Mesenteric fat pad (tissue), 1 donor: ENCODE results near the gene FASTK. TPM values are rescaled to one million over a fixed set of nuclear protein-coding genes. Genes with fewer than 3 reads are reported as not detected.

Source experiments
- DNase-seq: peaks from one replicate; pipeline ENCODE4 v3.0.0-alpha.2; 2020; ENCODE audit warnings: low spot score
- long read RNA-seq: library from polyadenylated mRNA; unstranded; transcript quantifications from one replicate; pipeline ENCODE4 v2.0.0, GENCODE V29; 2020
- total RNA-seq: library from RNA; stranded (reverse); fragmentation: NEBNext Ultra II Directional; extraction: Animal tissue kit (Norgen Biotek cat#: 25700); gene quantifications from one replicate; pipeline ENCODE4 v1.2.1, GENCODE V29; 2021
- donor health status: DM: yes; HTN: yes; CAD: no.

The FASTK gene, protein sequence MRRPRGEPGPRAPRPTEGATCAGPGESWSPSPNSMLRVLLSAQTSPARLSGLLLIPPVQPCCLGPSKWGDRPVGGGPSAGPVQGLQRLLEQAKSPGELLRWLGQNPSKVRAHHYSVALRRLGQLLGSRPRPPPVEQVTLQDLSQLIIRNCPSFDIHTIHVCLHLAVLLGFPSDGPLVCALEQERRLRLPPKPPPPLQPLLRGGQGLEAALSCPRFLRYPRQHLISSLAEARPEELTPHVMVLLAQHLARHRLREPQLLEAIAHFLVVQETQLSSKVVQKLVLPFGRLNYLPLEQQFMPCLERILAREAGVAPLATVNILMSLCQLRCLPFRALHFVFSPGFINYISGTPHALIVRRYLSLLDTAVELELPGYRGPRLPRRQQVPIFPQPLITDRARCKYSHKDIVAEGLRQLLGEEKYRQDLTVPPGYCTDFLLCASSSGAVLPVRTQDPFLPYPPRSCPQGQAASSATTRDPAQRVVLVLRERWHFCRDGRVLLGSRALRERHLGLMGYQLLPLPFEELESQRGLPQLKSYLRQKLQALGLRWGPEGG
- 59.3 TPM for total RNA-seq
- long read RNA-seq, transcript FASTK-201 (10 exons, 1,827 nt) = major isoform, 195 of 291 reads
- long read RNA-seq, transcript FASTK-212 (10 exons, 1,764 nt) = minor isoform, 14 of 291 reads
- long read RNA-seq, transcript FASTK-202 (9 exons, 1,402 nt) = minor isoform, 9 of 291 reads
- long read RNA-seq, transcript FASTK-213 (9 exons, 1,826 nt) = minor isoform, 15 of 291 reads
- long read RNA-seq, partial matches to known transcripts = 13 of 291 reads
- long read RNA-seq, other reads (novel, unspliced or antisense) = 45 of 291 reads

DNA sequence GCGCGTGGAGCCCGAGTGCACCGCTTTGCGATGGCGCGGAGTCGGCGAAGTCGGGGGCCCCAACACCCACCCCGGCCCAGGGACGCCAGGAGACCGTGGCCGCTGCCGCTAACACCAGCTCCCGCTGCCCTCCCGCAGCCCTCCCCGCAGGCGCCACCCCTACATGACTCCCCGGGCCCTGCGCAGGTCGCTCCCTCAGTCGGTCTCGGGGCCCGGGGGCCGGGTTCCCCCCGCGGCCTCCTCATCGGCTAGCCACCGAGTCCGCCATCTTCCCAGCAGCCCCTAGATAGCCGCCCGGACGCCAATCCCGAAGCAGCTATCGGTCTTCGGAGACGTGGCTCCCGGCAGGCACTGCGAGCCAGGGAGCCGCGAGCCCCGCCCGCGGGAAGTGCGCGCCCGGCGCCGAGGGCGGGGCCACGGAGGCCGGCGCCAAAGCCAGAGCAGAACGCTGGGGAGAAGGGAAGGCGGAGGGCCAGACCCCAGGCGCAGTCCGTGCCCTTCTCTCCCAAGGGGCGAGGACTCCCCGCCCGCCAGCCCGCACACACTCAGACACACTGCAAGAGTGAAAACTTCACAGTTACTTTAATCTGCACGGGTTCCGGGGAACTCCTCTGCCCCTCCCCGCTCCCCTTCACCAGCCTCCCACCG is at the start of gene FASTK:
Gene FASTK, minus strand, starts transcription at position 288 of the 648 bp plus-strand sequence. Its CDS starts 43 bp downstream, at position 245.
- peak; percentile 95 for DNase-seq

DNA sequence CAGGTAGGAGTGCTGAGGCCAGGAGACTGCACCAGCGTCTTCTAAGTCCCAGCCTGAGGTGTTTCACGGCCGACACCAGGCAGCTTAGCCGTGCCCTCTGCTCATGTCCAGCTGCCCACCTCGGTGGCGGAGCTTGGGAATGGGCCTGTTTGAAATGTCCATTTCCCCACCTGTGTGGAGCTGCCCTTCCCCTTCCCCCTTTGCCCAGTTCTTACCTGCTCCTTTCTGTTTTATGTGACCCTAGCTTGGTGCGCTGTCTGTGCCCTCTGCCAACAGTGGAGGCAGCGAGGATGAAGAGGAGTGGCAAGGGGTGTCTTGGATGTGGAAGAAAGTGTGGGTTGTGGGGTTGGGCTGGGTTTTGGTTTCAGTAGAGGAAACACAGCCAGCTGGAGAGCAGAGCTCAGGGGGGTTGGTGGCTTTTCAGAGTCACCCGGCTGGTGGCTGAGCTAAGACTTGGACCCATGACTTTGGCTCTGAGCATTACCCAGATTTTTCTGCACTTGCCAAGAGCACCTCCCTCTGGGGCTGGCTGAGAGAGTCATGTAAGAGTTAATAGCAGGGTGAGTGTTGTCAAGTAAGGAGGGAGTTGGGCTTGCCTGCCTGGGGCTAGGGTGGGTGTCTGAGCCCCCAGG is 49.5 kb upstream of the FASTK start:
- no peak for DNase-seq

DNA sequence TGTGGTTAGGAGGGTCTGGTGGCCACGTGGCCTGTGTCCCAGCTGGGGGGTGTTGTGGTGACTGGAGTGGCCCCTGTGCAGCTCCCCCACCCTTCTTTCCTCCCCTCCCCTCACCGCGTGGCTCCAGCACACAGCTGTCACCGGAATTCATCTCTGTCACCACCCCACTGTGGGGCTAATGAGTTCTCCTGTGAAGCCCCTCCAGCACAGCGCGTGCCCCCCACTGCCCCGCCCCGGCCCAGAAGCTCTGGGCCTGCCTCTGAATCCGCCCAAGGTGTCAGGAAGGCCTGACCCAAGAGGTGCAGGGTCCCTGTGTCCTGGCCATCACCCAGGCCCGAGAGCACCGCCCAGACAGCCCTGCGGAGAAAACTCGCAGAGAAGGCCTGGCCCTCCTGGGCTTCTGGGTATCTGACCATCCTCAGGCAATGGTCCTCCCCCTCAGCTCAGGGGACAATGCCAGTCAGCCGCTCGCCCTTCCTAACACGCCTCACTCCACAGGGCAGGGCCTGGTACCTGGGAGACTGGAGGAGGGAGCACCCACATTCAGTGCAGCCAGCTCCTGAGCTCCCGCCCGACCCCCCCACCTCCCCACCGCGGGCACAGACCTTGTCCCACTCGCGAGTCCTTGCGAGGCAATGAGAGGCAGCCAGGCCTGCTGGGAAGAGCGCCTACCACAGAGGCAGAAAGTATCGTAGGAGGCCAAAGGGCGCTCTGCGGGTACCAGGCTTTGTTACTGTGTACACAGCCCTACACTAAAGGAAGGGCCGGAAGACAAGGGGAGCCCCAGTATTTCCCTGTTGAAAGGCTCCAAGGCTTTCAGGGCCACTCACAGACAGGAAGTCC is 48.7 kb upstream of the FASTK start:
- no peak for DNase-seq

GRCh38 chr7:151128716-151129115 is 48.1 kb upstream of the FASTK start:
- no peak for DNase-seq

- no peak for DNase-seq
These were observed 47.5 kb upstream of the FASTK start for GRCh38 chr7:151128144-151128543.

- no peak for DNase-seq
These were observed 46.0 kb upstream of the FASTK start for GRCh38 chr7:151126491-151127137.

- DNase-seq = no peak
These were observed 45.4 kb upstream of the FASTK start for GRCh38 chr7:151125846-151126481.

DNA sequence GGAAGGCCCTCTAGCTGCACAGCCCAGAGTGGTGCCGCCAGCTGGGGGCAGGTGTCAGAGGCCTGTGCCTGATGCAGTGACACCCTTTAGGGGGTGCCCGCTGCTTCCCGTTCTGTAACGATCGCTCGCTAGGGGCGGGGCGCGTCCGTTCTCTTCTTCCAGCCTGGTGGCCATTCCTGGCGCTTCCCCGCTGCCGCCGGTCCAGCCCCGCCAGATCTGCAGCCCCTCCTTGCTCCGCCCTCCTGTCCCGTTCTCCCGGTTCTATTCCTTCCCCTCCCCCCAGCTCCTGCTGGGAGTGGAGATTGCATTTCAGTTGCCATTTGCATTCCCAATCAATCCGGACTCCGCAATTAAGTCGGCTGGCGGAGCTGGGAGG is 44.8 kb upstream of the FASTK start:
- DNase-seq = no peak

- DNase-seq = no peak
These were observed 44.3 kb upstream of the FASTK start for GRCh38 chr7:151124899-151125399.

DNA sequence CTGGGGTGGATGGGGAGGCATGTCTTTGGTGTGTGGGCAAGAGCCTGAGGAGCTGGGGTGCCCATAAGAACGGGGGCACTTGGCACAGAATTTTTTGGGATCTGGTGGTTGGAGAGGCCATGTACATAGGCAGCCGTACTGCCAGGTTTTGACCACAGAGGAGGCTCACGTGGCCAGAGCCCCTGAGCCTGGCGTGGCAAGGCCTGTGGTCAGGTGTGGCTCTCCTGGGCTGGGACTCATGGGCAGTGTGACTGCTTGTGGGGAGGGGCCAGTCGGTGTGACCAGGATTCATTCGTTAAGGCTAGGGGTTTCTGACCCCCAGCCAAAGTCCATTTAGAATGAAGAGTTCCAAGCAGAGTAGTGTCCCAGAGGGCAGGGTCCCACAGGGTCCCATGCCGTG is 43.9 kb upstream of the FASTK start:
- DNase-seq = no peak

DNA sequence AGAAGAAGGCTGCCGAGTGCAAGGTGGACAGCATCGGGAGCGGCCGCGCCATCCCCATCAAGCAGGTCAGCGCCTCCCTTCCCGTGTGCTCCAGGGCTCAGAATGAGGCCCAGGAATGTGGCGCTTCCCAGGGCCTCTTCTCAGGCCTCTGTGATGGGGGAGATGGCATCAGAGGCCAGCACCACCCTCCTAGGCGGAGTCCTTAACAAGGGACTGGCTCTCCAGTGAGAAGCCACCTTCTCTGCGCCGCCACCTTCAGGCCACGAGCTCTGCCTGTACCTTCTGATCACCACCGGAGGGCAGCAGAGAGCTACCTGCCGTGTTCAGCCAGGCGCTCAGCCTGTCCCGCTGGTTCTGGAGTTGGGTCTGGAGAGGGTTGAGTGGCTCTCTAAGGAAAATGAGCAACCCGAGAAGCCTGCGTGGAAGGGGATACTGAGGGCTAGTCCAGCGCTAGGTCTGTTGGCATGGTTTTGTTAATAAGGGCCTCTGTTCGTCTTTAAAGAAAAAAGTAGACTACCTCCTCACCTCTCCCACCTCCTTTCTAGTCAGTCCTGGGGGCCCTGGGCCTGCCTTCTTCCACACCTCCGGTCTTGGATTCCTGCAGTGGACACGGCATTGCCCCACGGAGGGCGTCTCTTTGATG is 43.3 kb upstream of the FASTK start:
- DNase-seq = no peak

DNA sequence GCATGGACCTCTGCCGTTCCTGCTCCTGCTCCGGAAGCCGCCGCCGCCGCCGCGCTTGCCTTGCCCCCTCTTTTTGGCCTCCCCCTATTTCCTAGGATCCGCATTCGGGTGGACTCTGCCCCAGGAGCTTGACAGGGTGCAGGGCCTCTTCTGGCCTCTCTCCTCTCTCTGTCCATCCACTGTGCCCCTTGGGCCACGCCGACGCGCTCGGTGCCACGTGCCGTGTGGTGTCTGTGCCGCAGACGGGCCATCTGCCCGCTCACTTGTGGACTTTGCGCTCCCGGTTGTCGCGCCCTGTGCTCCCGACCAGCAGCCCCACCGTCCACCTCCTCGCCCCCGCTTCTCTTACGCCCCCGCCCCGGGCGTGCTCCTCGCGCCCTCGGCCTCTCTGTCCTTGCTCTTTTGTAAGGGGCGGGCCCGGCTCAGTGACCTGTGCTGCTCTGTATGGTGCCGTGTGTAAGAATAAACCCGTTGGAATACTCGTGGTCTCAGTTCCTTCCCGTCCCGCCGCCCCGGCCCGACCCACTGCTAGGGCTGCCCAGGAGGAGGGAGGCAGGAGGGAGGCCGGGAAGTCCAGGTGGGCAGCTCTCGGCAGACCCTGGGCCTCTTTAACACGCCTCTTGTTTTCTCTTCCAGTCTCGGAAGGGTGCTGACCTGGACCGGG is 42.7 kb upstream of the FASTK start:
- no peak for DNase-seq

DNA sequence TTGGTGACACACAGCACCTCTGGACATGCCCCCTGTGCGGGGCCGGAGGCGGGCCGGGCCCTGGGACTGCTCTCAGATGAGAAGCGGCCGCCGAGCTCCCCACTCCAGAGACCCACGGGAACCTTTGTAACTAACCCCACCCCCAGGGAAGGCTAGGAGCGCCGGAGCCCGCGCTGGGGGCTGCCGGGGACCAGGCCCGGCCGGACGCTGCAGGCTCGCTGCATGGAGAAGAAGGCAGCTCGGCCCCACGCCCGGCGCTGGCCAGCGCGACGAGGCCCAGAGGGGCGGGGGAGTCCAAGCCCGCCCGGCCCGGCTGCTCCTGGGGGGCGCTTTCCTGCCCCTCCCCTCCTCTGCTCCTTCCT is 42.2 kb upstream of the FASTK start:
- no peak for DNase-seq

GRCh38 chr7:151122276-151122675 is 41.7 kb upstream of the FASTK start:
- no peak for DNase-seq

DNA sequence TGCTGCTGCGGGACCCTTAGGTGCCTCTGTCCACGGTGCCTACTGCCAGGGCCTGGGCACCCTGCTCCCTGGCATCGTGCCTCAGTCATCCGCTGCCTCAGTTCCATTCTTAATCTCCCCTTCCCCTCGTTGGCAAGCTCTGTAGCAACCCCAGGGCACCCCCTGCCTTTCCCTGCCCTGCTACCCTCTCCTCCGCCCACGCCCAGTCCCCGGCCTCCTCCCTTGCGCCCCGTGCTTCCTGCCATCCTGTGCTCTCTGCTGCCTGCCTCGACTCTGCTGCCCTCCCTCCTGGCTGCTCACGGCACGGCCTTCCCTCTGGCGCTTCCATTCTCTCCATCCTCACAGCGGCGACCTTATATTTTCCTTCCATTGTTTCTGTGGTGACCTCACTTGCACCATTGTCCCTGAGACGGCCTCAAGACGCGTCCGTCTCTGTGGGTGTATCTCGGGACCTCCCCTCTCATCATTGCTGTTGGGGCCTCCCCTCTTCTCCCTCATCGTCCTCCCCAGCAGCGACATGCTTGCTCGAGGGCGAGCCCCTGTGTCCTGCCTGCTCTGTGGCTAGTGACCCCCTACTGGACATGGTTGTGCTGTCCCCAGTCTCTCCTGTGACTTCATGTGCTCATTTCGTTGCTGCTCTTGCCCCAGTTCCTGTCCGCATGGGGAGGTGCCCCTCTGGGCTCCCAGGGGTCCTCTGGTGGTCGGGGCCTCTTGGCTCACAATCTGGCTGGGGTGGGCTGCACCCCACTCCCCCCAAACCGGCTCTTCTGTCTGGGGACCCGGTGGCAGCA is 41.0 kb upstream of the FASTK start:
- DNase-seq = no peak

GRCh38 chr7:151120896-151121295 is 40.3 kb upstream of the FASTK start:
- DNase-seq = no peak

GRCh38 chr7:151119902-151120301 is 39.3 kb upstream of the FASTK start:
- no peak for DNase-seq

GRCh38 chr7:151119055-151119415 is 38.4 kb upstream of the FASTK start:
- no peak for DNase-seq
